ENCODE measurements around the gene SAMD10. TPM values are rescaled to one million over a fixed set of nuclear protein-coding genes. Genes with fewer than 3 reads are reported as not detected.
A peak's percentile ranks its signal among the peaks of the same experiment; 100 is the strongest.

The SAMD10 gene
- total RNA-seq, 4 donors from 2014 or later: 0.62 to 4.6 (median 1.9) TPM

GRCh38 chr20:63944078-63944941 is 35.1 kb downstream of the SAMD10 start:
- H3K27me3 ChIP-seq: no peaks in the 10 kb centered on the region
- ATAC-seq: no peak
- H3K9me3 ChIP-seq: no peaks in the 10 kb centered on the region
- H3K4me1 ChIP-seq: peaks cover 0 to 61% (median 20%) of the 10 kb centered on the region in 3 donors
- TF ChIP-seq POLR2A (IDR thresholded peaks at IDR 0.05) (no peak), CTCF (IDR thresholded peaks at IDR 0.05) (no peak), POLR2AphosphoS5 (IDR thresholded peaks at IDR 0.05) (no peak), EP300 (IDR thresholded peaks at IDR 0.05) (no peak)
- H3K27ac ChIP-seq: peak overlapping the region in 3 of 4 donors; percentile 2 to 75 (median 65)
- H3K36me3 ChIP-seq: peaks cover 0 to 64% of the 10 kb centered on the region in 2 donors
- WGBS, 2 donors (ENCODE audit: low coverage in 1 of 2): 100% methylated on average over 1 of the region's 35 CpGs; no CpG with 5 or more reads in 1 of the 2 donors
- H3K4me3 ChIP-seq: no peak overlapping the region

- TF ChIP-seq POLR2A (IDR thresholded peaks at IDR 0.05): no peak
- no peak for TF ChIP-seq POLR2AphosphoS5 (IDR thresholded peaks at IDR 0.05)
- TF ChIP-seq EP300 (IDR thresholded peaks at IDR 0.05): no peak
- no peak for TF ChIP-seq CTCF (IDR thresholded peaks at IDR 0.05)
- Histone ChIP-seq H3K9me3 (no peaks in the 10 kb centered on the region), H3K27ac (peak overlapping the region in 3 of 4 donors; percentile 65 to 75 (median 75)), H3K27me3 (no peaks in the 10 kb centered on the region), H3K36me3 (peaks cover 0 to 70% of the 10 kb centered on the region in 2 donors), H3K4me1 (peaks cover 0 to 55% (median 14%) of the 10 kb centered on the region in 3 donors), H3K4me3 (no peak overlapping the region)
- ATAC-seq: no peak
- no CpG with 5 or more reads among the region's 3 CpGs for WGBS, 2 donors (ENCODE audit: low coverage in 1 of 2)
These were observed 35.7 kb downstream of the SAMD10 start for GRCh38 chr20:63943808-63944077.

DNA sequence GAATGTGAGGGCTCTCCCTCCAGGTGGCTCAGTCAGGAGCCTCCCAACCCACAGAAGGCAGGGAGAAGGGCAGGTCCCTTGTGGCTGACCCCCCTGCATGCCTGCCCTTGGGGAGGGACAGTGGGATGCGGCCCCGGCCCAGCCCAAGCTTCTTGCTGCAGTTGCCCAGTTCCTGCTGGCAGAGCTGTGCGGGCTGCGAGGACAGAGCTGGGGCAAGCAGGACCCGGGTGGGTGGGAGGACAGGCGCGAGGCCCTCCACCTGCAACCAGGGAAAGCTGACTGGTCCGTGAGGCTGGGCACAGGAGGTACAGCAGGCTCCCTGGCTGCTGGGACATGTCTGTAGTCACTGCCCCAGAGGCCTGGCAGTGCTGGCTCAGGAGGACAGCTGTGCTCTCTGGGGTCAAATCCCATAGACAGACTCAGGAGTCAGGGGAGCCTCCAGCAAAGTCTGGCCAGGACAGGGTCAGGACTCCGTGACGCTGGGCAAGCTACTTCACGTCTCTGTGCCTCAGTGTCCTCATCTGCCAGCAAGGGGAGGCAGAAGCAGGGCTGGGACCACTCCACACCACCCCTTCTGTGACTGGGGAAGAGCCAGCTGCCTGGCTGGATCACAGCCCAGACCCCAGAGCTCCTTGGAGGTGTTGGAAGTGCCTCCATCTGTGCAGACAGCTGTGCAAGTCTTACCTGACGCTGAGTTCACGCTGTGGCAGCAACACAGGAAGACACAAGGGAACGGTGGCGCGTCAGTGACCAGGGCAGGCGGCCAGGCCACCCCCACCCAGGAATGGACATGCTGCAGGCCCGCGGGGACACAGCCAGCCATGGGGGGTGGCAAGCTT is 36.3 kb downstream of the SAMD10 start:
- TF ChIP-seq POLR2A (IDR thresholded peaks at IDR 0.05): no peak
- TF ChIP-seq POLR2AphosphoS5 (IDR thresholded peaks at IDR 0.05): no peak
- TF ChIP-seq CTCF (IDR thresholded peaks at IDR 0.05): no peak
- TF ChIP-seq EP300 (IDR thresholded peaks at IDR 0.05): no peak
- H3K36me3 ChIP-seq: peaks cover 0 to 75% of the 10 kb centered on the region in 2 donors
- no peak overlapping the region for H3K4me3 ChIP-seq
- H3K27me3 ChIP-seq: no peaks in the 10 kb centered on the region
- peaks cover 0 to 50% (median 12%) of the 10 kb centered on the region in 3 donors for H3K4me1 ChIP-seq
- no CpG with 5 or more reads among the region's 19 CpGs for WGBS, 2 donors (ENCODE audit: low coverage in 1 of 2)
- peak overlapping the region in 3 of 4 donors; percentile 65 to 75 (median 75) for H3K27ac ChIP-seq
- H3K9me3 ChIP-seq: no peaks in the 10 kb centered on the region
- ATAC-seq: no peak

DNA sequence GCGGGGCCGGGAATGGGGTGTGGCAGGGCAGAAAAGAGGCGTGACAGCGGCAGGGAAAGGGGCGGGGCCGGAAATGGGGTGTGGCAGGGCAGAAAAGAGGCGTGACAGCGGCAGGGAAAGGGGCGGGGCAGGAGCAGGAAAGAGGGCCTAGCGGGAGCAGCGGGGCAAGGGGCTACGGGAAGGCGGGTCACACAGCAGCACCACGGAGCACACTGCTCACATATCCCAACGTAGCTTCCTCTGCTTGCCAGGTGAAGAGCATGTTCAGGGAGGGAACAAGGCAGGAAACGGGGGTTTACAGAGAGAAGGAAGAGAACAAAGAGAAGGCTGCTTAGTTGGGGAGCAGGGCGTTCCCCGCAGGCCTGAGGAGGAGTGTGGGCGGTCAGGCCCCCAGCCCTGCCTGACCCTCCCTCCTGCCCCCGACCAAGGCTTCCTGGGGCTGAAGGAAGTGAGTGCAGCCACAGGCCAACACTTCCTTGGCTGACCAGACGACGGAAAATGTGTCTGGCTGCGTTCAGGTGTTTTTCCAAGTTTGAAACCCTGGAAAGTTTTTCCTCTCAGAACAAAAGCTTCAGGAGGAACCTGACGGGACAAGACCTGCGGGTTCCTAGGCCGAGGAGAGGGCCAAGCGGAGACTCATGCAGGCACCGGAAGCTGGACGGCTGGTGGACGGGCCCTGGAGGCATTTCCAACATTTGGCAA is 37.0 kb downstream of the SAMD10 start:
- no peak overlapping the region for H3K4me3 ChIP-seq
- TF ChIP-seq POLR2A (IDR thresholded peaks at IDR 0.05) (no peak), POLR2AphosphoS5 (IDR thresholded peaks at IDR 0.05) (no peak), CTCF (IDR thresholded peaks at IDR 0.05) (no peak), EP300 (IDR thresholded peaks at IDR 0.05) (no peak)
- no peaks in the 10 kb centered on the region for H3K9me3 ChIP-seq
- no peaks in the 10 kb centered on the region for H3K27me3 ChIP-seq
- peaks cover 0 to 42% (median 5%) of the 10 kb centered on the region in 3 donors for H3K4me1 ChIP-seq
- peaks cover 0 to 82% of the 10 kb centered on the region in 2 donors for H3K36me3 ChIP-seq
- ATAC-seq: peak; percentile 19
- H3K27ac ChIP-seq: peak overlapping the region in 3 of 4 donors; percentile 65 to 75 (median 75)
- 41 to 42% methylated on average over 14 to 18 of the region's 30 CpGs for WGBS, 2 donors (ENCODE audit: low coverage in 1 of 2)
